ENCODE measurements around the gene DSG4.
"Not testable (repeated sequence)": the region's sequence is repeated elsewhere in the genome, so short reads cannot be mapped to it uniquely, and the experiment has no call there.

GRCh38 chr18:31353336-31353735, 23.2 kb upstream of the DSG4 start:
- TF ChIP-seq POLR2A, POLR2AphosphoS5 (IDR thresholded peaks at IDR 0.05; ENCODE audit: low read depth, low read length): not testable (repeated sequence)

All from GM12892 (cell line).